Keratinocyte (primary cell): ENCODE measurements around the gene SSUH2. TPM values are rescaled to one million over a fixed set of nuclear protein-coding genes. Genes with fewer than 3 reads are reported as not detected.

ENCODE experiments used
- DNase-seq: peaks from one replicate; pipeline ENCODE4 v3.0.0-alpha.2; 2011; ENCODE audit warnings: low read depth, missing footprints, low spot score
- FAIRE-seq: peaks from 2 replicates; lab custom pipeline; 2011; peaks lifted over from hg19 to GRCh38; lab: Jason Lieb, UNC
- H2AFZ ChIP-seq: 2 replicates; pipeline ENCODE4 v1.6.0; 2012; ENCODE audit warnings: low read length, control low read depth, inconsistent platforms; ENCODE audit not compliant: control insufficient read depth
- H3K27ac ChIP-seq: 2 replicates; pipeline ENCODE4 v1.5.1; 2011; ENCODE audit warnings: low read length; ENCODE audit not compliant: control insufficient read depth, insufficient read depth
- H3K27me3 ChIP-seq: 3 replicates; pipeline ENCODE4 v1.6.0; 2011; ENCODE audit warnings: low read length; ENCODE audit not compliant: control insufficient read depth, insufficient read depth; ENCODE audit errors: extremely low read depth
- H3K36me3 ChIP-seq, 2 experiments: 2 replicates in 1 of 2; 3 replicates in 1 of 2; pipeline ENCODE4 v1.5.1; 2011; ENCODE audit warnings: low read length in 2 of 2, mild to moderate bottlenecking in 1 of 2; ENCODE audit not compliant: control insufficient read depth in 2 of 2, insufficient read depth in 2 of 2; ENCODE audit errors: extremely low read depth in 1 of 2
- H3K4me1 ChIP-seq: 3 replicates; pipeline ENCODE4 v1.5.1; 2011; ENCODE audit warnings: low read length; ENCODE audit not compliant: control insufficient read depth, insufficient read depth; ENCODE audit errors: extremely low read depth
- H3K4me2 ChIP-seq: 3 replicates; pipeline ENCODE4 v1.6.0; 2011; ENCODE audit warnings: low read depth, low read length; ENCODE audit not compliant: control insufficient read depth, insufficient read depth; ENCODE audit errors: extremely low read depth
- H3K4me3 ChIP-seq, 3 experiments: fragments of 200-600 bp in 1 of 3; sonication (generic) in 1 of 3; 2 replicates in 2 of 3; 3 replicates in 1 of 3; pipeline ENCODE4 v1.5.1; 2011 to 2016; ENCODE audit warnings: low read length in 3 of 3, mild to moderate bottlenecking in 3 of 3, control low read depth in 2 of 3, inconsistent platforms in 1 of 3, low read depth in 1 of 3, mixed read lengths in 1 of 3, mixed run types in 1 of 3, moderate library complexity in 1 of 3; ENCODE audit not compliant: control insufficient read depth in 2 of 3, insufficient read depth in 2 of 3; ENCODE audit errors: extremely low read depth in 1 of 3
- H3K79me2 ChIP-seq: 2 replicates; pipeline ENCODE4 v1.6.0; 2012; ENCODE audit warnings: low read length; ENCODE audit not compliant: control insufficient read depth, insufficient read depth
- H3K9ac ChIP-seq: 3 replicates; pipeline ENCODE4 v1.6.0; 2011; ENCODE audit warnings: low read length; ENCODE audit not compliant: control insufficient read depth, insufficient read depth; ENCODE audit errors: extremely low read depth
- H3K9me1 ChIP-seq: 3 replicates; pipeline ENCODE4 v1.6.0; 2011; ENCODE audit warnings: low read length; ENCODE audit not compliant: control insufficient read depth, insufficient read depth; ENCODE audit errors: extremely low read depth
- H3K9me3 ChIP-seq: 2 replicates; pipeline ENCODE4 v1.5.1; 2012; ENCODE audit warnings: low read depth, low read length; ENCODE audit not compliant: control insufficient read depth
- H4K20me1 ChIP-seq: 3 replicates; pipeline ENCODE4 v1.6.0; 2011; ENCODE audit warnings: low read length; ENCODE audit not compliant: control insufficient read depth, insufficient read depth; ENCODE audit errors: extremely low read depth
- EZH2 ChIP-seq: IDR thresholded peaks from one replicate; pipeline ENCODE4 v1.6.1; 2012; ENCODE audit warnings: inconsistent platforms, mild to moderate bottlenecking, low read length, moderate library complexity
- dilution Hi-C: fragments of 300-500 bp; cut with MboI; formaldehyde crosslinking; loops from one replicate; pipeline ENCODE4 v1.7.0; 2020; ENCODE audit warnings: low sequenced_read_pairs; ENCODE audit not compliant: extremely low pct_ligation_motif_present
- polyA plus RNA-seq, 5 experiments: library from polyadenylated mRNA; depleted of rRNA in 3 of 5; stranded (reverse) in 3 of 5; stranded (forward) in 1 of 5; unstranded in 1 of 5; fragments of >200 nt; gene quantifications; 1 replicate in 1 of 5; 2 replicates in 3 of 5; 3 replicates in 1 of 5; pipeline versions ENCODE4 v1.2.1 to v1.2.3, GENCODE V29; 2011 to 2012; ENCODE audit warnings: missing spikeins in 2 of 5, low read depth in 1 of 5, low replicate concordance in 1 of 5
- TF ChIP-seq, protein P1 (sequence below), 3 experiments: IDR thresholded peaks in 1 of 3; conservative IDR thresholded peaks in 1 of 3; optimal IDR thresholded peaks in 1 of 3; 2 replicates in 2 of 3; 3 replicates in 1 of 3; pipeline versions ENCODE3 to v1.5.1; 2011; ENCODE audit warnings: low read length in 3 of 3, mild to moderate bottlenecking in 3 of 3, moderate library complexity in 2 of 3, control low read depth in 1 of 3, inconsistent platforms in 1 of 3; ENCODE audit not compliant: insufficient read depth in 2 of 3; ENCODE audit errors: extremely low read depth in 1 of 3

Gene SSUH2
- polyA plus RNA-seq, 1 donor (not counting 4 experiments of a cell fraction or from before 2014, with no cell fraction given): 0.09 TPM

DNA sequence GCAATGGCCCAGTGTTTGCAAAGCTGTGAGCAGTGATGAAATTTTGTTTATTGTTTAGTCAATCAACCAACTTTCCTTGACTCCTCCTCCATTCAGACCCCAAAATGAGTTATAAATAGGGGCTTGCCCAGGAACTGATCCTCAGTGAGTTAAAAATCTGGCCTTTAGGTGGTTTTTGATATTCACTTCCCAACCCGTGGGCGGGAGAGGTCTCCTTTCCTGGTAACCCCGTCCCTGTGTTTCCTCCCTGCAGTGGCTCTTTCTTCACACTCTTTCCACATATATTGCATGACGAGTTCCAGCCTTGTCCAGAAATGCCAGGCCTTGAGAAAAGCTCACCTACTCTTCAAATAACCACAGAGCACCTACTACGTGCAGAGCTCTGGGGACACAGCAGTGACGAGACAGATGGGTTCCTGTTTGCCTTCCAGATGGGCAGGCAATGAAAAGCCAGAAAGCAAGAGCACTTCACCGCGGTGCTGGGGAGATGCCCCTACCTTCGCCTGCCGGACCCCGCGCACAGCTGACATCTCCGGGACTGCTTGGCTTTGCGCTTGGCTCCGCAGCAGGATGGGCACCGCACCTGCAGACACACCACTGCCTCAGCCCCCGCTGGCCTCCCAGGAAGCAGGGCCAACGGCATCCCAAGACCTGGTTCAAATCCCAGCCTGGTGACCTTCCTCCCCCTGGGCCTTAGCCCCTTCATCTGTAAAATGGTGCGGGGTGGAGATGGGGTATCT lies 17.2 kb downstream of the SSUH2 start:
- H3K36me3 ChIP-seq: no peaks in the 10 kb centered on the region
- no peak overlapping the region for H3K9ac ChIP-seq
- peaks cover 18% of the 10 kb centered on the region for H3K4me1 ChIP-seq
- TF ChIP-seq EZH2: no peak
- TF ChIP-seq, protein P1, sequence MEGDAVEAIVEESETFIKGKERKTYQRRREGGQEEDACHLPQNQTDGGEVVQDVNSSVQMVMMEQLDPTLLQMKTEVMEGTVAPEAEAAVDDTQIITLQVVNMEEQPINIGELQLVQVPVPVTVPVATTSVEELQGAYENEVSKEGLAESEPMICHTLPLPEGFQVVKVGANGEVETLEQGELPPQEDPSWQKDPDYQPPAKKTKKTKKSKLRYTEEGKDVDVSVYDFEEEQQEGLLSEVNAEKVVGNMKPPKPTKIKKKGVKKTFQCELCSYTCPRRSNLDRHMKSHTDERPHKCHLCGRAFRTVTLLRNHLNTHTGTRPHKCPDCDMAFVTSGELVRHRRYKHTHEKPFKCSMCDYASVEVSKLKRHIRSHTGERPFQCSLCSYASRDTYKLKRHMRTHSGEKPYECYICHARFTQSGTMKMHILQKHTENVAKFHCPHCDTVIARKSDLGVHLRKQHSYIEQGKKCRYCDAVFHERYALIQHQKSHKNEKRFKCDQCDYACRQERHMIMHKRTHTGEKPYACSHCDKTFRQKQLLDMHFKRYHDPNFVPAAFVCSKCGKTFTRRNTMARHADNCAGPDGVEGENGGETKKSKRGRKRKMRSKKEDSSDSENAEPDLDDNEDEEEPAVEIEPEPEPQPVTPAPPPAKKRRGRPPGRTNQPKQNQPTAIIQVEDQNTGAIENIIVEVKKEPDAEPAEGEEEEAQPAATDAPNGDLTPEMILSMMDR (optimal IDR thresholded peaks at IDR 0.05 in 1 of 3, IDR thresholded peaks at IDR 0.05 in 1 of 3, conservative IDR thresholded peaks at IDR 0.05 in 1 of 3; ENCODE audit: extremely low read depth in 1 of 3, insufficient read depth in 2 of 3, low read length in 3 of 3): no peak
- peaks cover 3% of the 10 kb centered on the region for H3K27me3 ChIP-seq
- dilution Hi-C loops: no loop called here
- no peak overlapping the region for H3K27ac ChIP-seq
- no peak overlapping the region for H3K4me3 ChIP-seq
- H3K79me2 ChIP-seq: no peaks in the 10 kb centered on the region
- no peak for FAIRE-seq
- no peaks in the 10 kb centered on the region for H3K9me1 ChIP-seq
- no peak overlapping the region for H2AFZ ChIP-seq
- H3K9me3 ChIP-seq: no peaks in the 10 kb centered on the region
- H3K4me2 ChIP-seq: no peak overlapping the region
- DNase-seq: no peak
- no peaks in the 10 kb centered on the region for H4K20me1 ChIP-seq

DNA sequence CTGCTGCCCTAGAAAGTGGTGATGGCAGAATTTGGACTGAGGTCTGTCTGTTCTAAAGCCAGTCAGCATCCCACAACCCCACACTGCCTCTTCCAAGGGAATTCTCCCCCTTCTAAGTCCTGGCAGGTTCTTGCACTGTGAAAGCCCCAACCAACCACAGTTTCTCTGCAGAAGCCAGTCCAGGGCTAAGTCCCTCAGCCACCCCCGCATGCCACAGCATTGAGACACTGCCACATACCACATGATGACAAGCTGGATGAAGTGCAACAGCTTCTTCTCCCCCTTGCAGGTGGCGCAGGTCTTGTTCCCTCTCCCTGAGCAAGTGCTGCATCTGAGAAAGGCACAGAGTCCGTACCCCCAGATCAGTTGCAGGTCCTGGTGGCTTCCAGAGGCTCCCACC lies 18.6 kb downstream of the SSUH2 start:
- Histone ChIP-seq H3K27me3 (peaks cover 3% of the 10 kb centered on the region), H3K4me1 (peaks cover 18% of the 10 kb centered on the region), H3K9ac (no peak overlapping the region), H4K20me1 (no peaks in the 10 kb centered on the region), H3K27ac (no peak overlapping the region), H2AFZ (no peak overlapping the region), H3K79me2 (no peaks in the 10 kb centered on the region), H3K36me3 (no peaks in the 10 kb centered on the region), H3K4me3 (no peak overlapping the region), H3K9me1 (no peaks in the 10 kb centered on the region), H3K4me2 (no peak overlapping the region), H3K9me3 (no peaks in the 10 kb centered on the region)
- DNase-seq (no peak), FAIRE-seq (no peak)
- TF ChIP-seq, protein P1 (optimal IDR thresholded peaks at IDR 0.05 in 1 of 3, IDR thresholded peaks at IDR 0.05 in 1 of 3, conservative IDR thresholded peaks at IDR 0.05 in 1 of 3; ENCODE audit: extremely low read depth in 1 of 3, insufficient read depth in 2 of 3, low read length in 3 of 3): no peak
- no peak for TF ChIP-seq EZH2
- dilution Hi-C loops: no loop called here
